ENCODE measurements around the gene TMEM60.
A peak's percentile ranks its signal among the peaks of the same experiment; 100 is the strongest.
"Not testable (repeated sequence)": the region's sequence is repeated elsewhere in the genome, so short reads cannot be mapped to it uniquely, and the experiment has no call there.

Gene TMEM60

GRCh38 chr7:77798394-77799077, at the start of gene TMEM60, which contains the start of gene PHTF2:
TSS of gene TMEM60 (minus strand) at chr7:77798434. CDS start at chr7:77794373, 4,061 bp downstream.
TSS of gene PHTF2 (plus strand) at chr7:77798773.
- peaks cover 15% of the 10 kb centered on the region for H3K36me3 Mint-ChIP-seq
- ATAC-seq = peak; percentile 96
- H3K4me3 Mint-ChIP-seq = peak within 1 kb of the TSS; percentile 97
- no peaks in the 10 kb centered on the region for H3K27me3 Mint-ChIP-seq
- peak within 1 kb of the TSS; percentile 90 for H3K27ac Mint-ChIP-seq
- H3K4me1 Mint-ChIP-seq = peaks cover 74% of the 10 kb centered on the region
- H3K9me3 Mint-ChIP-seq = no peaks in the 10 kb centered on the region

- H3K27me3 Mint-ChIP-seq = no peaks in the 10 kb centered on the region
- no peak for ATAC-seq
- H3K27ac Mint-ChIP-seq = peak overlapping the region; percentile 14
- peaks cover 65% of the 10 kb centered on the region for H3K4me1 Mint-ChIP-seq
- H3K9me3 Mint-ChIP-seq = peaks cover 2% of the 10 kb centered on the region
- H3K36me3 Mint-ChIP-seq = peaks cover 52% of the 10 kb centered on the region
- no peak overlapping the region for H3K4me3 Mint-ChIP-seq
Observed at GRCh38 chr7:77846317-77847092, 48.3 kb upstream of the TMEM60 start.

- Mint-ChIP-seq H3K9me3 (peaks cover 2% of the 10 kb centered on the region), H3K27me3 (no peaks in the 10 kb centered on the region), H3K27ac (peak overlapping the region; percentile 18), H3K36me3 (peaks cover 31% of the 10 kb centered on the region), H3K4me3 (no peak overlapping the region), H3K4me1 (peaks cover 55% of the 10 kb centered on the region)
- no peak for ATAC-seq
Observed at GRCh38 chr7:77843194-77843593, 45.0 kb upstream of the TMEM60 start.

GRCh38 chr7:77839919-77840318, 41.7 kb upstream of the TMEM60 start:
- peak overlapping the region; percentile 77 for H3K27ac Mint-ChIP-seq
- ATAC-seq = no peak
- peaks cover 36% of the 10 kb centered on the region for H3K4me1 Mint-ChIP-seq
- no peaks in the 10 kb centered on the region for H3K9me3 Mint-ChIP-seq
- H3K27me3 Mint-ChIP-seq = no peaks in the 10 kb centered on the region
- H3K36me3 Mint-ChIP-seq = peaks cover 22% of the 10 kb centered on the region
- peak overlapping the region; percentile 58 for H3K4me3 Mint-ChIP-seq

GRCh38 chr7:77838929-77839491, 40.8 kb upstream of the TMEM60 start:
- Mint-ChIP-seq H3K27ac (no peak overlapping the region), H3K27me3 (no peaks in the 10 kb centered on the region), H3K36me3 (peaks cover 19% of the 10 kb centered on the region), H3K4me1 (peaks cover 43% of the 10 kb centered on the region), H3K4me3 (no peak overlapping the region), H3K9me3 (no peaks in the 10 kb centered on the region)
- ATAC-seq = no peak

- Mint-ChIP-seq H3K9me3 (no peaks in the 10 kb centered on the region), H3K4me1 (peaks cover 47% of the 10 kb centered on the region), H3K4me3 (no peak overlapping the region), H3K36me3 (peaks cover 11% of the 10 kb centered on the region), H3K27me3 (no peaks in the 10 kb centered on the region), H3K27ac (peak overlapping the region; percentile 36)
- ATAC-seq = no peak
Observed at GRCh38 chr7:77837966-77838365, 39.7 kb upstream of the TMEM60 start.

GRCh38 chr7:77837275-77837674, 39.0 kb upstream of the TMEM60 start:
- H3K36me3 Mint-ChIP-seq = peaks cover 9% of the 10 kb centered on the region
- H3K4me3 Mint-ChIP-seq = no peak overlapping the region
- no peaks in the 10 kb centered on the region for H3K9me3 Mint-ChIP-seq
- peaks cover 43% of the 10 kb centered on the region for H3K4me1 Mint-ChIP-seq
- no peak for ATAC-seq
- no peaks in the 10 kb centered on the region for H3K27me3 Mint-ChIP-seq
- no peak overlapping the region for H3K27ac Mint-ChIP-seq

GRCh38 chr7:77836425-77836824, 38.2 kb upstream of the TMEM60 start:
- peaks cover 43% of the 10 kb centered on the region for H3K4me1 Mint-ChIP-seq
- not testable (repeated sequence) for H3K9me3 Mint-ChIP-seq

GRCh38 chr7:77833136-77833535, 34.9 kb upstream of the TMEM60 start:
- peak overlapping the region; percentile 28 for H3K27ac Mint-ChIP-seq
- H3K9me3 Mint-ChIP-seq = no peaks in the 10 kb centered on the region
- H3K36me3 Mint-ChIP-seq = peaks cover 9% of the 10 kb centered on the region
- H3K4me3 Mint-ChIP-seq = no peak overlapping the region
- ATAC-seq = no peak
- H3K4me1 Mint-ChIP-seq = peaks cover 57% of the 10 kb centered on the region
- H3K27me3 Mint-ChIP-seq = no peaks in the 10 kb centered on the region

More at GRCh38 chr7:77836425-77836824, 38.2 kb upstream of the TMEM60 start:
- ATAC-seq, H3K36me3 Mint-ChIP-seq, H3K27me3 Mint-ChIP-seq, H3K4me3 Mint-ChIP-seq: not testable (repeated sequence)
- H3K27ac Mint-ChIP-seq = peak overlapping the region; percentile 28

- Mint-ChIP-seq H3K9me3 (no peaks in the 10 kb centered on the region), H3K4me1 (peaks cover 56% of the 10 kb centered on the region), H3K27ac (peak overlapping the region; percentile 72), H3K27me3 (no peaks in the 10 kb centered on the region), H3K4me3 (no peak overlapping the region), H3K36me3 (peaks cover 9% of the 10 kb centered on the region)
- no peak for ATAC-seq
Observed at GRCh38 chr7:77831953-77832352, 33.7 kb upstream of the TMEM60 start.

GRCh38 chr7:77831481-77831880, 33.2 kb upstream of the TMEM60 start:
- Mint-ChIP-seq H3K4me1 (peaks cover 61% of the 10 kb centered on the region), H3K9me3 (peaks cover 3% of the 10 kb centered on the region), H3K27me3 (no peaks in the 10 kb centered on the region), H3K4me3 (no peak overlapping the region), H3K36me3 (peaks cover 11% of the 10 kb centered on the region), H3K27ac (peak overlapping the region; percentile 72)
- peak; percentile 45 for ATAC-seq

- H3K4me3 Mint-ChIP-seq = no peak overlapping the region
- peaks cover 5% of the 10 kb centered on the region for H3K9me3 Mint-ChIP-seq
- ATAC-seq = peak; percentile 25
- peaks cover 10% of the 10 kb centered on the region for H3K36me3 Mint-ChIP-seq
- peaks cover 65% of the 10 kb centered on the region for H3K4me1 Mint-ChIP-seq
- peak overlapping the region; percentile 72 for H3K27ac Mint-ChIP-seq
- no peaks in the 10 kb centered on the region for H3K27me3 Mint-ChIP-seq
Observed at GRCh38 chr7:77830649-77831355, 32.6 kb upstream of the TMEM60 start.

GRCh38 chr7:77827999-77828398, 29.8 kb upstream of the TMEM60 start:
- peak overlapping the region; percentile 47 for H3K27ac Mint-ChIP-seq
- H3K36me3 Mint-ChIP-seq = peaks cover 22% of the 10 kb centered on the region
- no peak overlapping the region for H3K4me3 Mint-ChIP-seq
- no peaks in the 10 kb centered on the region for H3K27me3 Mint-ChIP-seq
- ATAC-seq = no peak
- H3K9me3 Mint-ChIP-seq = peaks cover 11% of the 10 kb centered on the region
- peaks cover 67% of the 10 kb centered on the region for H3K4me1 Mint-ChIP-seq

- H3K36me3 Mint-ChIP-seq = peaks cover 32% of the 10 kb centered on the region
- peak overlapping the region; percentile 47 for H3K27ac Mint-ChIP-seq
- peaks cover 20% of the 10 kb centered on the region for H3K9me3 Mint-ChIP-seq
- no peak for ATAC-seq
- H3K4me1 Mint-ChIP-seq = peaks cover 71% of the 10 kb centered on the region
- H3K4me3 Mint-ChIP-seq = no peak overlapping the region
- H3K27me3 Mint-ChIP-seq = no peaks in the 10 kb centered on the region
Observed at GRCh38 chr7:77826300-77826699, 28.1 kb upstream of the TMEM60 start.

GRCh38 chr7:77825131-77825530, 26.9 kb upstream of the TMEM60 start:
- peaks cover 26% of the 10 kb centered on the region for H3K9me3 Mint-ChIP-seq
- H3K4me3 Mint-ChIP-seq = no peak overlapping the region
- no peaks in the 10 kb centered on the region for H3K27me3 Mint-ChIP-seq
- peaks cover 67% of the 10 kb centered on the region for H3K4me1 Mint-ChIP-seq
- peak overlapping the region; percentile 82 for H3K27ac Mint-ChIP-seq
- no peak for ATAC-seq
- H3K36me3 Mint-ChIP-seq = peaks cover 44% of the 10 kb centered on the region

Measured in stimulated activated memory B cell treated with anti-CD40 and anti-IgM and Interleukin-4, amounts not matched to agents 10 μg/mL and 1 μg/mL and 100 μg/mL, for 72 hours (primary cell).